Measurements from ENCODE around the gene CXorf58. TPM values are rescaled to one million over a fixed set of nuclear protein-coding genes. Genes with fewer than 3 reads are reported as not detected.

The CXorf58 gene
- total and polyA plus RNA-seq, 2 of the 4 experiments (the other 2 are of a cell fraction), result not detected

GRCh38 chrX:23901060-23901459 lies 6.7 kb upstream of the CXorf58 start:
- Histone ChIP-seq H4K91ac (ENCODE audit: insufficient read depth, low read depth, low read length) (no peak overlapping the region), H3K23ac (ENCODE audit: low read depth, low read length) (no peak overlapping the region), H3K9me3 (ENCODE audit: control insufficient read depth, insufficient read depth, low read length) (no peaks in the 10 kb centered on the region), H3K27ac (ENCODE audit: insufficient read depth, low read length) (no peak overlapping the region), H3K56ac (ENCODE audit: extremely low read depth, insufficient read depth, low read length) (no peak overlapping the region), H3K18ac (ENCODE audit: low read depth, low read length) (no peak overlapping the region), H4K20me1 (ENCODE audit: insufficient read depth, low read length) (no peaks in the 10 kb centered on the region), H2AK5ac (ENCODE audit: low read depth, low read length) (no peak overlapping the region; the same call in 1 of the 2 replicates), H3K4me2 (ENCODE audit: low read depth, low read length) (no peak overlapping the region), H2AK9ac (replicated peaks; ENCODE audit: low read depth, low read length, poor library complexity) (no peak overlapping the region), H3K4me1 (ENCODE audit: control insufficient read depth, insufficient read depth, low read length) (peaks cover 4% of the 10 kb centered on the region), H3K4me3 (ENCODE audit: insufficient read depth, low read depth, low read length) (no peak overlapping the region), H3K27me3 (ENCODE audit: control insufficient read depth, insufficient read depth, low read length) (no peaks in the 10 kb centered on the region), H4K8ac (ENCODE audit: low read depth in 2 of 2, low read length in 2 of 2) (no peak overlapping the region), H2AFZ (replicated peaks; ENCODE audit: low read length, poor library complexity) (peak overlapping the region; percentile 10), H3K4ac (ENCODE audit: low read depth, low read length) (no peak overlapping the region), H3K36me3 (ENCODE audit: control insufficient read depth, insufficient read depth, low read length) (no peaks in the 10 kb centered on the region), H3K79me1 (ENCODE audit: low read depth in 1 of 2, low read length in 2 of 2) (peaks cover 0 to 3% of the 10 kb centered on the region in 2 experiments; a peak in 2 of 4 replicates), H3K14ac (replicated peaks; ENCODE audit: low read depth, low read length) (no peak overlapping the region), H2BK5ac (ENCODE audit: low read depth, low read length, poor library complexity, severe bottlenecking) (no peak overlapping the region), H4K5ac (ENCODE audit: low read depth, low read length) (no peak overlapping the region), H3K9me1 (ENCODE audit: insufficient read depth, low read length) (no peaks in the 10 kb centered on the region), H2BK20ac (ENCODE audit: low read depth, low read length) (no peak overlapping the region), H3K9ac (ENCODE audit: low read depth, low read length) (no peak overlapping the region), H2BK120ac (ENCODE audit: low read depth, low read length) (0 out of 2 replicates have a peak overlapping the region, but pooled peaks have one; percentile 11), H2BK15ac (ENCODE audit: low read depth, low read length) (no peak overlapping the region)
- in situ Hi-C loops (cut with MboI; ENCODE audit: low sequenced_read_pairs), result loop anchor here (5.0 to 10.0 kb wide), 3 partner anchors 116 to 204 kb away; partner anchors contain the start of genes ACOT9 and SAT1
- DNase-seq (peak; percentile 84), ATAC-seq (ENCODE audit: low read depth) (no peak)
- intact Hi-C loops (cut with micrococcal nuclease), result loop anchor here (1.0 to 10.0 kb wide), 2 partner anchors 158 to 344 kb away; partner anchors contain the start of gene ACOT9
- TF ChIP-seq RAD21 (IDR thresholded peaks at IDR 0.05; ENCODE audit: low read length), result no peak
- no peak for TF ChIP-seq ELK1 (IDR thresholded peaks at IDR 0.05; ENCODE audit: borderline replicate concordance, low read depth, low read length)
- no peak for TF ChIP-seq BHLHE40 (IDR thresholded peaks at IDR 0.05; ENCODE audit: low read depth, low read length)
- no peak for TF ChIP-seq NFE2L2 (IDR thresholded peaks at IDR 0.05; ENCODE audit: low read depth, low read length)
- TF ChIP-seq CHD1 (IDR thresholded peaks at IDR 0.05; ENCODE audit: low read depth, low read length), result no peak
- TF ChIP-seq FOS (IDR thresholded peaks at IDR 0.05; ENCODE audit: low read depth, low read length), result 0 out of 2 replicates have a peak, but pooled peaks have one; percentile 25
- no peak for TF ChIP-seq MAFK (IDR thresholded peaks at IDR 0.05; ENCODE audit: low read depth, low read length)
- peak; percentile 69 for TF ChIP-seq CEBPB (IDR thresholded peaks at IDR 0.05; ENCODE audit: low read depth, low read length)
- no peak for TF ChIP-seq SMC3 (IDR thresholded peaks at IDR 0.05; ENCODE audit: low read depth, low read length)
- TF ChIP-seq RFX5 (IDR thresholded peaks at IDR 0.05; ENCODE audit: low read depth, low read length), result no peak
- WGBS, 2 experiments (ENCODE audit: extremely low coverage in 2 of 2, insufficient read length in 1 of 2), result no CpG with 5 or more reads among the region's 3 CpGs
- no TSS peak for BruUV-seq (replicated peaks)
- ChIA-PET CTCF (interaction anchor here (0.5 to 3.0 kb wide), 10 partner anchors 13 to 1765 kb away, joined by 3 to 34 read pairs (median 4); partner anchors contain the start of gene SAT1), POLR2A (ENCODE audit: unreplicated experiment) (interaction anchor here (1.2 to 1.4 kb wide), 2 partner anchors 118 to 158 kb away, joined by 4 to 5 read pairs; partner anchors contain the start of genes ACOT9 and SAT1)
- dilution Hi-C loops (cut with HindIII; ENCODE audit: low sequenced_read_pairs, unreplicated experiment), result no loop called here

All from IMR-90 (cell line).